Thyroid gland (tissue), 4 donors: ENCODE results near the gene HACL1. TPM values are rescaled to one million over a fixed set of nuclear protein-coding genes. Genes with fewer than 3 reads are reported as not detected.

Experiments used
- DNase-seq, 2 donors: peaks; one replicate each; pipeline ENCODE4 v3.0.0-alpha.2; 2019
- H3K27ac ChIP-seq, 3 donors: fragments of 200-600 bp; sonication (generic); 1 replicate in 2 of 3; 2 replicates in 1 of 3; pipeline ENCODE4 v1.5.1; 2016 to 2019; ENCODE audit warnings: mild to moderate bottlenecking in 1 of 3, moderate library complexity in 1 of 3
- H3K27me3 ChIP-seq: fragments of 200-600 bp; sonication (generic); one replicate; pipeline ENCODE4 v1.5.1; 2019
- H3K36me3 ChIP-seq, 2 donors: fragments of 200-600 bp; sonication (generic); one replicate each; pipeline ENCODE4 v1.5.1; 2016 to 2019
- H3K4me1 ChIP-seq, 2 donors: fragments of 200-600 bp; sonication (generic); one replicate each; pipeline ENCODE4 v1.5.1; 2017 to 2019
- H3K4me3 ChIP-seq, 3 donors: fragments of 200-600 bp; sonication (generic); replicated peaks in 1 of 3; 1 replicate in 2 of 3; 2 replicates in 1 of 3; pipeline ENCODE4 v1.5.1; 2016; ENCODE audit warnings: mild to moderate bottlenecking in 1 of 3
- H3K9me3 ChIP-seq: fragments of 200-600 bp; sonication (generic); one replicate; pipeline ENCODE4 v1.5.1; 2017
- POLR2A ChIP-seq, 2 donors: fragments of 450-650 bp; IDR thresholded peaks; one replicate each; pipeline ENCODE4 v1.6.1; 2017; ENCODE audit warnings: antibody characterized with exemption in 2 of 2, mild to moderate bottlenecking in 2 of 2, moderate library complexity in 1 of 2
- WGBS, 2 donors: methylation state at CpG; one replicate each; pipeline ENCODE4 v1.1.5; 2017; 5-methylcytosine and 5-hydroxymethylcytosine counted together
- intact Hi-C: fragments of 100-400 bp; cut with DNase I; formaldehyde crosslinking; loops from one replicate; pipeline ENCODE4 v1.15.1; 2023
- total RNA-seq, 4 donors: library from RNA; depleted of rRNA; stranded (reverse); fragments of >200 nt; gene quantifications; one replicate each; pipeline ENCODE4 v1.2.3, GENCODE V29; 2016
- TF ChIP-seq, protein P1 (sequence below), 6 experiments: fragments of 200-600 bp in 3 of 6; fragments of 450-650 bp in 3 of 6; sonication (generic) in 3 of 6; IDR thresholded peaks; one replicate each; pipeline ENCODE4 v1.5.1; 2016 to 2019; ENCODE audit warnings: antibody characterized with exemption in 6 of 6, mild to moderate bottlenecking in 2 of 6, inconsistent platforms in 1 of 6, moderate library complexity in 1 of 6

HACL1 gene
- total RNA-seq, 4 donors from 2014 or later = 24.2 to 45.0 (median 37.7) TPM

DNA sequence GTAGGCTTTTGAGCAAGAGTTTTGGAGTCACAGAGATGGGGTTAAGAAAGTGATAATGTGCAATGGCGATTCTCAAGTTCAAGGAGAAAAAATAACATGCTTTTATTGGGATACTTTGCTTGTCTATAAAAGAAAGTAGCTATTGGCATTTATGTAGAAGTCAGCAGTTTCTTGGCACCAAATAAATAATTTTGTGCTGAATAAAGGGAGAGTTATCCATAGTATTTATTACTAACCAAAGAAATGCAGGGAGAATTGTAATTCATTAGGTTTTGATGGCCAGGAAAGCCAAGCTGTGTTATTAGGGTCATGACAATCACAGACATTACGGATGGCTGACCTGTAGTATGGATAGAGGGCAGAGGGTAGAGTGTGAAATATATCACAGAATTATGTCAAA lies 33.3 kb upstream of the HACL1 start:
- H3K4me1 ChIP-seq = peaks cover 29 to 54% of the 10 kb centered on the region in 2 donors
- TF ChIP-seq POLR2A (IDR thresholded peaks at IDR 0.05) = no peak
- TF ChIP-seq, protein P1, sequence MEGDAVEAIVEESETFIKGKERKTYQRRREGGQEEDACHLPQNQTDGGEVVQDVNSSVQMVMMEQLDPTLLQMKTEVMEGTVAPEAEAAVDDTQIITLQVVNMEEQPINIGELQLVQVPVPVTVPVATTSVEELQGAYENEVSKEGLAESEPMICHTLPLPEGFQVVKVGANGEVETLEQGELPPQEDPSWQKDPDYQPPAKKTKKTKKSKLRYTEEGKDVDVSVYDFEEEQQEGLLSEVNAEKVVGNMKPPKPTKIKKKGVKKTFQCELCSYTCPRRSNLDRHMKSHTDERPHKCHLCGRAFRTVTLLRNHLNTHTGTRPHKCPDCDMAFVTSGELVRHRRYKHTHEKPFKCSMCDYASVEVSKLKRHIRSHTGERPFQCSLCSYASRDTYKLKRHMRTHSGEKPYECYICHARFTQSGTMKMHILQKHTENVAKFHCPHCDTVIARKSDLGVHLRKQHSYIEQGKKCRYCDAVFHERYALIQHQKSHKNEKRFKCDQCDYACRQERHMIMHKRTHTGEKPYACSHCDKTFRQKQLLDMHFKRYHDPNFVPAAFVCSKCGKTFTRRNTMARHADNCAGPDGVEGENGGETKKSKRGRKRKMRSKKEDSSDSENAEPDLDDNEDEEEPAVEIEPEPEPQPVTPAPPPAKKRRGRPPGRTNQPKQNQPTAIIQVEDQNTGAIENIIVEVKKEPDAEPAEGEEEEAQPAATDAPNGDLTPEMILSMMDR (IDR thresholded peaks at IDR 0.05) = no peak
- no peaks in the 10 kb centered on the region for H3K36me3 ChIP-seq
- H3K4me3 ChIP-seq = no peak overlapping the region
- H3K9me3 ChIP-seq = no peaks in the 10 kb centered on the region
- intact Hi-C loops = loop anchor here (5.0 to 10.0 kb wide), 2 partner anchors 173 to 610 kb away; no protein-coding TSS in a partner anchor
- no peak for DNase-seq
- no peaks in the 10 kb centered on the region for H3K27me3 ChIP-seq
- H3K27ac ChIP-seq = peak overlapping the region; percentile 2 to 58 (median 34)
- 61 to 63% methylated on average over 2 of the region's 2 CpGs for WGBS, 2 donors

GRCh38 chr3:15633766-15634598 lies 32.6 kb upstream of the HACL1 start:
- no peaks in the 10 kb centered on the region for H3K9me3 ChIP-seq
- no peak overlapping the region for H3K4me3 ChIP-seq
- TF ChIP-seq, protein P1 (IDR thresholded peaks at IDR 0.05) = no peak
- no peak for TF ChIP-seq POLR2A (IDR thresholded peaks at IDR 0.05)
- DNase-seq = peak; percentile 47 to 61
- peak overlapping the region; percentile 2 to 58 (median 34) for H3K27ac ChIP-seq
- no peaks in the 10 kb centered on the region for H3K27me3 ChIP-seq
- intact Hi-C loops = loop anchor here (10.0 kb wide), 1 partner anchor 611 kb away; no protein-coding TSS in a partner anchor
- 25 to 34% methylated on average over 4 of the region's 4 CpGs for WGBS, 2 donors
- no peaks in the 10 kb centered on the region for H3K36me3 ChIP-seq
- peaks cover 29 to 54% of the 10 kb centered on the region in 2 donors for H3K4me1 ChIP-seq

DNA sequence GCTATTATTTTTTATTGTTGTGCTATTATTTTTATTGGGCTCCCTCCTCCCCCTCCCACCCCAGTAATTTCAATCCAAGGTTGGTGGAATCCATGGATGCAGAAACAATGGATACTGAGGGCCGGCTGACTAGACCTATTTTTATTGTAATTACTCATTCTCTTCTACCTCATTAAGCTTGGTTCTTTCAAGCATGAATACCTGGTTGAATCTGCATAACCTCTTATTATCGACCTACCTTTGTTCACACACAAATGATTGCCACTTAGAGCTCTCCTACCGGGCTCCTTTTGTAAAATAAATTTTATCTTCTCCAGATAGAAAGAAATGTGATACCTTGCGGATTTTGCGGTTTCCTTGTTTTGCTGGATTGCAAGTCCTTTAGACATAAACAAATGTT lies 31.8 kb upstream of the HACL1 start:
- Histone ChIP-seq H3K9me3 (no peaks in the 10 kb centered on the region), H3K27ac (peak overlapping the region; percentile 1 to 58 (median 34))
- intact Hi-C loops = loop anchor here (10.0 kb wide), 1 partner anchor 612 kb away; no protein-coding TSS in a partner anchor

GRCh38 chr3:15632212-15632580 lies 30.8 kb upstream of the HACL1 start:
- H3K27ac ChIP-seq = no peak overlapping the region
- no peaks in the 10 kb centered on the region for H3K36me3 ChIP-seq
- no peak overlapping the region for H3K4me3 ChIP-seq
- no peak for DNase-seq
- no peaks in the 10 kb centered on the region for H3K9me3 ChIP-seq
- H3K4me1 ChIP-seq = peaks cover 29 to 49% of the 10 kb centered on the region in 2 donors
- WGBS, 2 donors = 94 to 100% methylated on average over 4 of the region's 4 CpGs
- TF ChIP-seq, protein P1 (IDR thresholded peaks at IDR 0.05) = no peak
- no peak for TF ChIP-seq POLR2A (IDR thresholded peaks at IDR 0.05)
- no peaks in the 10 kb centered on the region for H3K27me3 ChIP-seq
- intact Hi-C loops = loop anchor here (10.0 kb wide), 1 partner anchor 613 kb away; no protein-coding TSS in a partner anchor

More for the DNA sequence above, 31.8 kb upstream of the HACL1 start:
- Histone ChIP-seq H3K36me3 (no peaks in the 10 kb centered on the region), H3K27me3 (no peaks in the 10 kb centered on the region), H3K4me3 (no peak overlapping the region), H3K4me1 (peaks cover 29 to 54% of the 10 kb centered on the region in 2 donors)
- WGBS, 2 donors = 63 to 65% methylated on average over 5 of the region's 5 CpGs
- no peak for DNase-seq
- TF ChIP-seq, protein P1 (IDR thresholded peaks at IDR 0.05) = no peak
